ENCODE results near the gene MBLAC1. TPM values are rescaled to one million over a fixed set of nuclear protein-coding genes. Genes with fewer than 3 reads are reported as not detected.

MBLAC1 gene
- total RNA-seq, 2 donors from 2014 or later, result 2.1 to 5.3 TPM

DNA sequence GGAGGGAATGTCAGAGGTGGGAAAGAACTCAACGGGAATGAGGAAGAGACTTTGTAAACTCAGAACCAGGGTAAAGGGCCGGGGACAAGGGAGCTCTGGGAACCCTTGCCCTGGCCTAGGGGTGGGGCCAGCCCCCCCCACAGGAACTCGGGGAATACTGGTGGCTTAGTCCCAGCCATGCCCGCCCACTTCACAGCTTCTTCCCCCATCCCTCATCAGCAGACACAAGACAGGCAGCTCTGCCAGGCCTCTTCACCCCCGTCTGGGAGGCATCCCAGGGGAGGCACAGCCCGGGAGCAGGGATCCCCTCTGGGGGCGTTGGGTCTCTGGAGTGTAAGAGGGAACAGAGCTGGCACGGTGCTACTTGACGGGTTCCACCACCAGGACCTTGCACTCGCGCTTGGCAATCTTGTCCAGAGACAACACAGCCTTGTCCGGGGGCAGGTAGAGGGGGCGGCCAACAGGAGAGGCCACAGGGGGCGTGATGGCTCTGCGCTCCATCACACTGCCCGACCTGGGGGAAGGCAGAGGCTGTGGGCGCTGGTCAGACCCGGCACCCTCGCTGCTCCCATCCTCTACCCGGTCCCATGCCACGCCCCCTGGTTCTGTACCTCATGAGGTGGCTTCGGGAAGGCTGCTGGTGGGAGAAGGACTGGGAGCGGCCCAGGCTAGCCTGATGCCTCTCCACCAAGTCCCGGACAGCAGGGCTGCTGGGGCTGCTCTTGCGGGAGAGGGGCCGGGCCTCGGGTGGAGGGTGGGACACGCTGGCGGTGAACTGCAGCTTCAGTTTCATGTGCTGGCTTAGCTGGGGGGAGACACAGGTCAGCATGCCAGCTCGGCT lies 28.1 kb downstream of the MBLAC1 start:
- Histone ChIP-seq H3K4me3 (no peak overlapping the region), H3K9me3 (no peaks in the 10 kb centered on the region), H3K27ac (no peak overlapping the region), H3K4me1 (peaks cover 26% of the 10 kb centered on the region), H3K36me3 (replicated peaks in 1 of 2; ENCODE audit: insufficient read depth in 1 of 2, low read depth in 2 of 2) (peaks cover 0 to 2% of the 10 kb centered on the region in 2 donors), H3K27me3 (no peaks in the 10 kb centered on the region)
- no peak for ATAC-seq
- WGBS, 2 donors, result 76 to 81% methylated on average over 20 to 30 of the region's 30 CpGs
- intact Hi-C loops (cut with DNase I), result no loop called here
- no peak for TF ChIP-seq CTCF (IDR thresholded peaks at IDR 0.05)
- TF ChIP-seq POLR2A (IDR thresholded peaks at IDR 0.05), result no peak
- no peak for DNase-seq

- DNase-seq (no peak), ATAC-seq (no peak)
- Histone ChIP-seq H3K4me1 (peaks cover 22% of the 10 kb centered on the region), H3K4me3 (no peak overlapping the region), H3K9me3 (no peaks in the 10 kb centered on the region), H3K27ac (no peak overlapping the region), H3K36me3 (replicated peaks in 1 of 2; ENCODE audit: insufficient read depth in 1 of 2, low read depth in 2 of 2) (peaks cover 0 to 2% of the 10 kb centered on the region in 2 donors), H3K27me3 (no peaks in the 10 kb centered on the region)
- WGBS, 2 donors, result 77% methylated on average over 18 to 20 of the region's 20 CpGs
- no peak for TF ChIP-seq CTCF (IDR thresholded peaks at IDR 0.05)
- no peak for TF ChIP-seq POLR2A (IDR thresholded peaks at IDR 0.05)
- intact Hi-C loops (cut with DNase I), result no loop called here
Observed at GRCh38 chr7:100155553-100156317, 29.0 kb downstream of the MBLAC1 start.

DNA sequence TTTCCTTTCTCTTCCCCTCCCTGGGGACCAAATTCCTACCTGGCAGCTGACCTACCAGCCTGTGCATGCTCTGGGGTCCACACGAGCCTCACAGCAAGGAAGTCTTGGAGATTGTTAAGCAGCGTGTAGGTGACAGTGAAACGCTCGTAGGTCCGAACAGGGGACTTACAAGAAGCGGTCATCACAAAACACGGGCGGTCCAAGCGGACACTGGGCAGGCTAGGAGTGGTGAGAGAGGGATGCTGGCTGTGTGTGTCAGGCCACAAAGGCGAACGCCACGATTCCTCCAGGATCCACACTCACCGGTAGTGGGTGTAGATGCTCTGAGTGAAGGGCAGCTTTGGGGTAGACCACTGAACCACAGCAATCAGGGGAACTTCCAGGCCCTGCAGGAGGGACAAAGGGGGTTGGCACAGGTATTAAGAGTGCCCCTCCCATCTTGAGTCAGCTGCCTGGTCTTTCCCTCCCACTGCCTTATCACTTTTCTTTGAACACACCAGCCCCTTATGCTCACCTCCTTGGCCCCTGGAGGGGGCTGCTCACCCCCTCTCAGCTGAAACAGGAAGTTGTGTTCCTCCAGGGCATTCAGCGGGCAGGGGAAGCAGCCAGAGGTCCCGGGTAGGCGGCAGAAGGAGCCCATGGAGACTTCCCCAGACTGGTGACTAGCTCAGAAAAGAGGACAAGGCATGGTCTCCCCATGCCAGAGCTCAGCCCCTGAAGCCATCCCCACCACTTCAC lies 29.7 kb downstream of the MBLAC1 start:
- no peak for DNase-seq
- TF ChIP-seq POLR2A (IDR thresholded peaks at IDR 0.05), result no peak
- no peak for TF ChIP-seq CTCF (IDR thresholded peaks at IDR 0.05)
- no peak for ATAC-seq
- no peaks in the 10 kb centered on the region for H3K9me3 ChIP-seq
- H3K36me3 ChIP-seq (replicated peaks in 1 of 2; ENCODE audit: insufficient read depth in 1 of 2, low read depth in 2 of 2), result peaks cover 0 to 2% of the 10 kb centered on the region in 2 donors
- H3K4me1 ChIP-seq, result peaks cover 22% of the 10 kb centered on the region
- intact Hi-C loops (cut with DNase I), result no loop called here
- H3K4me3 ChIP-seq, result no peak overlapping the region
- peak overlapping the region in 1 of 4 donors; percentile 68 for H3K27ac ChIP-seq
- H3K27me3 ChIP-seq, result no peaks in the 10 kb centered on the region
- 80 to 90% methylated on average over 15 to 16 of the region's 16 CpGs for WGBS, 2 donors

DNA sequence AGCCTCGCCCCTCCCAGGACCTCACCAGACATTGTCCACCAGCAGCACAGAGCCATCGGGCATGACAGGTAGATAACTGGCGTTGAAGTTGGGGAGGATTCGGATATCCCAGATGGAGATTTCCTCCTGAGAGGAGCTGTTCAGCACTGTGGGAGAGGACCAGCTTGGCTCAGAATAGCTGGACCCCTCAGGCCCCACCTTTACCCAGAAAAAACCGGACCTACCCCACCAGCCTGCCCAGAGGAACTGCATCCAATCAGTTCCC lies 30.2 kb downstream of the MBLAC1 start:
- DNase-seq (no peak), ATAC-seq (no peak)
- Histone ChIP-seq H3K27ac (peak overlapping the region in 3 of 4 donors; percentile 65 to 72 (median 68)), H3K4me3 (no peak overlapping the region), H3K27me3 (no peaks in the 10 kb centered on the region), H3K4me1 (peaks cover 22% of the 10 kb centered on the region), H3K9me3 (no peaks in the 10 kb centered on the region), H3K36me3 (replicated peaks in 1 of 2; ENCODE audit: insufficient read depth in 1 of 2, low read depth in 2 of 2) (peaks cover 0 to 2% of the 10 kb centered on the region in 2 donors)
- WGBS, 2 donors, result 72 to 82% methylated on average over 5 of the region's 5 CpGs
- no peak for TF ChIP-seq POLR2A (IDR thresholded peaks at IDR 0.05)
- TF ChIP-seq CTCF (IDR thresholded peaks at IDR 0.05), result no peak
- intact Hi-C loops (cut with DNase I), result no loop called here
